ENCODE data around the gene NFIC.

DNA sequence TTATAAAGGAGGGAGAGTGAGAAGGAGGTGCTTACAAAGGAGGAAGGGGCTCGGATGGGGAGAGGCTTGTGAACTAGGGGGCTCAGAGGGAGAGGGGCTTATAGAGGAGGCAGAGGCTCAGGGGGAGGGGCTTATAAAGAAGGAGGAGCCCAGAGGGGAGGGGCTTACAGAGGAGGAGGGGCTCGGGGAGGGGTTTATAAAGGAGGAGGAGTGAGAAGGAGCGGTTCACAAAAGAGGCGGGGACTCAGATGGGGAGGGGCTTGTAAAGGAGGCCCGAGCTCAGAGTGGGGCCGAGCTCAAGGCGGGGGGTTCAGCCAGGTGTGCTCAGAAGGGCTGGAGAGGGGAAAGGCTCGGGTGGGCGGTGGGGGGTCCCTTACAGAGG lies 113.4 kb downstream of the NFIC start:
- TF ChIP-seq, protein P1, sequence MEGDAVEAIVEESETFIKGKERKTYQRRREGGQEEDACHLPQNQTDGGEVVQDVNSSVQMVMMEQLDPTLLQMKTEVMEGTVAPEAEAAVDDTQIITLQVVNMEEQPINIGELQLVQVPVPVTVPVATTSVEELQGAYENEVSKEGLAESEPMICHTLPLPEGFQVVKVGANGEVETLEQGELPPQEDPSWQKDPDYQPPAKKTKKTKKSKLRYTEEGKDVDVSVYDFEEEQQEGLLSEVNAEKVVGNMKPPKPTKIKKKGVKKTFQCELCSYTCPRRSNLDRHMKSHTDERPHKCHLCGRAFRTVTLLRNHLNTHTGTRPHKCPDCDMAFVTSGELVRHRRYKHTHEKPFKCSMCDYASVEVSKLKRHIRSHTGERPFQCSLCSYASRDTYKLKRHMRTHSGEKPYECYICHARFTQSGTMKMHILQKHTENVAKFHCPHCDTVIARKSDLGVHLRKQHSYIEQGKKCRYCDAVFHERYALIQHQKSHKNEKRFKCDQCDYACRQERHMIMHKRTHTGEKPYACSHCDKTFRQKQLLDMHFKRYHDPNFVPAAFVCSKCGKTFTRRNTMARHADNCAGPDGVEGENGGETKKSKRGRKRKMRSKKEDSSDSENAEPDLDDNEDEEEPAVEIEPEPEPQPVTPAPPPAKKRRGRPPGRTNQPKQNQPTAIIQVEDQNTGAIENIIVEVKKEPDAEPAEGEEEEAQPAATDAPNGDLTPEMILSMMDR (IDR thresholded peaks at IDR 0.05; ENCODE audit: insufficient read depth, low read depth, low read length) = no peak
- no peak for TF ChIP-seq EZH2 (IDR thresholded peaks at IDR 0.05; ENCODE audit: insufficient read depth, low read length)

Measured in astrocyte (in vitro differentiated cells and primary cell).